Dendritic cell treated with granulocyte-macrophage colony-stimulating factor and Interleukin-4, amounts not matched to agents 40 ng/mL and 50 ng/mL, for 4 days (primary cell): ENCODE results near the gene ABLIM2.

Experiments used
- H3K27ac Mint-ChIP-seq: one replicate; pipeline ENCODE4 v1.8.0; 2022; ENCODE audit warnings: mild to moderate bottlenecking, mixed read lengths
- H3K27me3 Mint-ChIP-seq: one replicate; pipeline ENCODE4 v1.8.0; 2022; ENCODE audit warnings: mild to moderate bottlenecking, mixed read lengths
- H3K36me3 Mint-ChIP-seq: one replicate; pipeline ENCODE4 v1.8.0; 2022; ENCODE audit warnings: low read depth, mixed read lengths
- H3K4me1 Mint-ChIP-seq: one replicate; pipeline ENCODE4 v1.8.0; 2022; ENCODE audit warnings: low read depth, mixed read lengths
- H3K4me3 Mint-ChIP-seq: one replicate; pipeline ENCODE4 v1.8.0; 2022; ENCODE audit warnings: mild to moderate bottlenecking, moderate library complexity, mixed read lengths
- H3K9me3 Mint-ChIP-seq: one replicate; pipeline ENCODE4 v1.8.0; 2022; ENCODE audit warnings: mixed read lengths
- intact Hi-C: fragments of 100-400 bp; cut with micrococcal nuclease; formaldehyde crosslinking; loops from one replicate; pipeline ENCODE4 v1.15.0; 2022

Gene ABLIM2

DNA sequence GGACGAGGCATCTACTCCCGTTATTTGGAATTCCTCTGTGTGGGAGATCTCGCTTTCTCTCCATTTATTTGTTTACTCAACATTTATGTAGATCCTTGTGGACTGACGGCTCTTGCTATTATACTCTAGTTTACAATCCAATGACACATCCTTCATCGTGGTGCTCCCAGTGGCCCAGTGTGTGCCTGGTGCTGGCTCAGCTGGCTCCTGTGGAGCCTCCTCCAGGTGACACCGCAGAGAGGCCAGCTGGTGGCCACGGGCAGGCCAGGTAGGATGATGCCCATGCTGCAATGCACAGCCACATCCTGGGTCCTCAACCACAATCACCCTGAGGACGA, 134.9 kb downstream of the ABLIM2 start:
- no peak overlapping the region for H3K27ac Mint-ChIP-seq
- no peaks in the 10 kb centered on the region for H3K36me3 Mint-ChIP-seq
- no peaks in the 10 kb centered on the region for H3K4me1 Mint-ChIP-seq
- intact Hi-C loops = no loop called here
- H3K27me3 Mint-ChIP-seq = peaks cover 7% of the 10 kb centered on the region
- H3K9me3 Mint-ChIP-seq = no peaks in the 10 kb centered on the region
- no peak overlapping the region for H3K4me3 Mint-ChIP-seq

DNA sequence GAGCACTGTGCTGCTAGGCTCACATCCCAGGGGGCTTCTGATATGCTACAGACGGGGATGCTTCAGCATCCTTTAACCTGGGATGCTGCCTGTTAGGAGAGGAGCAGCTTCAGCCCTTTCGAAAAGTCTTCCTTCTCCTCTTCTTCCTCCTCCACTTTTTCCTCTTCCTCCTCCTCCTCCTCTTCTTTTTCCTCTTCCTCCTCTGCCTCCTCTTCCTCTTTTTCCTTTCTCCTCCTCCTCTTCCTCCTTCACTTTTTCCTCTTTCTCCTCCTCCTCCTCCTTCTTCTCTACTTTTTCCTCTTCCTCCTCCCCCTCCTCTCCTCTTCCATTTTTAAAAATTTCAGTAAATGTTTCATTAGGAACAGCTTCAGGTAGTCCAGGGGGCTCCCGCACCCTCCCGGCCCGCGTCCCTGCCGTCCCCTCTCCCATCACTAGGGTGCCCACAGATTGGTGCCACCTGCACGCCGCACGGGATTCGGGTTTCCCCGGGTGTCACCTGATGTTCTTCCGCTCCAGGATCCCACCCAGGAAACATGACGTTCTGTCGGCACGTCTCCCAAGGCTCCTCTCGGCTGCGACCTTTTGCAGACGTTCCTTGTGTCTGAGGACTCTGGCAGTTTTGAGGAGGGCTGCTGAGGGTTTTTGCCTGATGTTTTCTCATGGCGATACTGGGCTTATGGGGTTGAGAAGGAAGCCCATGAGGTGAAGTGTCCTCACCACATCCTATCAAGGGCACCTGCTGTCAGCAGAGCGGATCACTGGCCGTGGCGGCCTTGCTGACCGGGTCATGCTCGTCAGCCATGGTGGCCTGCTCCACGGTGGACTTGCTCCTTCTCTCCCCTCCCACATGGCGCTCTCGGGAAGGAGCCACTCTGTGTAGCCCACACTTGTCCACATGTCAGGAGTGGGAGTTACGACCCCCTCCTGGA, 135.6 kb downstream of the ABLIM2 start:
- no peaks in the 10 kb centered on the region for H3K4me1 Mint-ChIP-seq
- no peaks in the 10 kb centered on the region for H3K36me3 Mint-ChIP-seq
- no peaks in the 10 kb centered on the region for H3K9me3 Mint-ChIP-seq
- intact Hi-C loops = no loop called here
- no peak overlapping the region for H3K4me3 Mint-ChIP-seq
- peaks cover 7% of the 10 kb centered on the region for H3K27me3 Mint-ChIP-seq
- H3K27ac Mint-ChIP-seq = no peak overlapping the region

DNA sequence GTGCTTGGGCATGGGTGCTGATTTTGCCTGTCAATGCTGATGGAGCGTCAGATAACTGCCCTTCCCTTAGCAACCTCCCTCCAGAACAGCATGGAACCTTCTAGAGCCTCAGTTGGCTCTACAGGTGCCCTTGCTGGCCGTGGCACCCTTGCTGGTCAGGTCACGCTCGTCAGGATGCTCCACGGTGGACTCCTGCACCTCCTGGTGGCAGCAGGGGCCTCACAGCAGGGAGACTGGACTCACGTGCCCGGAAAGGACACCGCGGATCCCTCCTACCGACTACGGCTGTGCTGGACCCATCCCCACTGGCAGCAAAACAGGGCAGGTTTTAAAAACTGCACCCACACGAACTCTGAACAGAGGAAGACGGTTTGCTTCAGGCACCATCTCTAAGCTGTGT, 136.8 kb downstream of the ABLIM2 start:
- Mint-ChIP-seq H3K4me1 (no peaks in the 10 kb centered on the region), H3K36me3 (no peaks in the 10 kb centered on the region), H3K4me3 (no peak overlapping the region), H3K9me3 (no peaks in the 10 kb centered on the region), H3K27ac (no peak overlapping the region), H3K27me3 (peaks cover 7% of the 10 kb centered on the region)
- intact Hi-C loops = no loop called here

DNA sequence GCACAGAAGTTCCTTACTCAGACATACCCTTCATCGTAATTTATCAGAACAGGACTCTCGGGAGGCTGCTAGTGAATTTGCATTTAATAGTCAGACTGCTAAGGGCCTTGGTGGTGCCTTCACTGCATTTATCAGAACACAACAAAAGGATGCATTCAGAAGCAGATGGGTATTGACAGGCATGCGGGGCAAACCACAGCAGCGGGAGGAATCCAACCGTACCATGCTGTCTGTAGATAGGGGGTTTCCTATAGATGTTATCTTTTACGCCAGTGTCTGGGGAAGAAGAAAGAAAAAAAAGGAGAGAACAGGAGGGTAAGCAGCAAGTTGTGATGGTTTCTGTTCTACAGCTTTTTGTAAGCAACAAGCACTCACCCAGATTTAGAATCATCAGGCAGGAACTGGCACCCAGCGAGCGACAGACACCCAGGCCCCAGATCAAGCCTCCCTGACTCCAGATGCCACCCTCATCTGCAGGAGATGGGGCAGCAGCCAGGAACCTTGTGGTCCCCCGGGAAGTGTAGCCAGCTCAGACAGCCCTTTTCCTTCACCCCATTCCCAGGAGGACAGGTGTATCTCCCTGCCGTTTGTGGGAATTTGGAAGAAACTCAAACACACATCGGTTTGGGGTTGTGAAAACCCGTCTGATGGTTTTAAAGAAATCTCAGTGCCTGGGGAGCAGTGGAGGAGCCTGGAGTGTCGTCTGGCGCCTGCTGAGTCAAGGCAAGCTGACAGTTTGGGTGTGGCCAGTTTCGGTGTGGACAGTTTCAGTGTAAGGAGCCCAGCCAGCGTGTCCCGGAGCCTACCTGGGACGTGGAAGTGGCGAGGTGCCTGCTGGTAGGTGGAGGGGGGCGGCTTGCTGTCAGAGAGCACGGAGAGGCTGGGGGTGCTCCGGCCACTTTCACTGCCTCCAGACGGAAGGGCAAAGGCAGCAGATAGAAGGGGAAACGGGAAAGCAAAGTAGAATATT, 138.9 kb downstream of the ABLIM2 start:
- no peaks in the 10 kb centered on the region for H3K36me3 Mint-ChIP-seq
- no peaks in the 10 kb centered on the region for H3K9me3 Mint-ChIP-seq
- no peak overlapping the region for H3K27ac Mint-ChIP-seq
- peaks cover 7% of the 10 kb centered on the region for H3K27me3 Mint-ChIP-seq
- no peaks in the 10 kb centered on the region for H3K4me1 Mint-ChIP-seq
- no peak overlapping the region for H3K4me3 Mint-ChIP-seq
- intact Hi-C loops = no loop called here

DNA sequence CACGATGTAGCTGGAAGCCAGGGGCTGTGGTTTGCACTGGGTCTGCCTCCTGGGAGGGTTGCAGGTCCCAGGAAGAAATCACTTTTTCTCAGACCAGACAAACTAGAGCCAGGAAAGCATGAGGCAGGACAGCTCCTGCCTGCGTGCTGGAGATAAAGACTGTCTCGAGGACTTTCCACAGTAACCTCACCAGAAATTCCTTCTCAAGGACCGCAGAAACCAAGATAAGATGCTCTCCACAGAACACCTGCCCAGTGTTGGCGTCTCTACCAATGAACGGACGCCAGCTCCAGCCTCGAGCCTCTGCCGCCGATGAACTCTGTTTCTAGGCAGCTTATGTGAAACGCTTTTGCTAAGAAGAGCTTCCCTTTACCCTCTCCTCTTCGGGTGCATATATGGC, 142.1 kb downstream of the ABLIM2 start:
- no peak overlapping the region for H3K4me3 Mint-ChIP-seq
- no peaks in the 10 kb centered on the region for H3K4me1 Mint-ChIP-seq
- H3K27ac Mint-ChIP-seq = no peak overlapping the region

DNA sequence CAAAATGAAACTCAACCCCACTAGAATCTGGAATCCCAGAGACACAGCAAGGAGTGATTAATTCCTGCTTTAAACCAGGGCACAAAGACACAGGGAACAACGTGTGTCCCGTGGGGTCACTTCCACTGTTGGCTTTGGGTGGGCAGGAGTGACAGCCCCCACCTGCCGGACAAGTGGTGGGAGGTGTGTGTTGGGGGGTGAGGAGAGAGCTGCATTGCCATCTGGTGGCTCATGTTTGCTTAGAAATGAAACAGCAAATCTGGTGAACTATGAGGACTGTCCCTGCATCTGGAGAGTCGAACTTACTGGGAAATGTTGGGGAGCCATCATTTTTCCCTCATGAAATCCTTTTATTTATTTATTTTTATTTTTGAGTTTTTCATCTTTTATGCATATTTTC, 143.1 kb downstream of the ABLIM2 start:
- no peak overlapping the region for H3K27ac Mint-ChIP-seq
- no peak overlapping the region for H3K4me3 Mint-ChIP-seq
- no peaks in the 10 kb centered on the region for H3K4me1 Mint-ChIP-seq
- intact Hi-C loops = no loop called here
- H3K36me3 Mint-ChIP-seq = no peaks in the 10 kb centered on the region
- H3K27me3 Mint-ChIP-seq = peaks cover 7% of the 10 kb centered on the region
- H3K9me3 Mint-ChIP-seq = no peaks in the 10 kb centered on the region

More for the DNA sequence above, 142.1 kb downstream of the ABLIM2 start:
- intact Hi-C loops = no loop called here
- H3K27me3 Mint-ChIP-seq = peaks cover 7% of the 10 kb centered on the region
- no peaks in the 10 kb centered on the region for H3K9me3 Mint-ChIP-seq
- H3K36me3 Mint-ChIP-seq = no peaks in the 10 kb centered on the region

DNA sequence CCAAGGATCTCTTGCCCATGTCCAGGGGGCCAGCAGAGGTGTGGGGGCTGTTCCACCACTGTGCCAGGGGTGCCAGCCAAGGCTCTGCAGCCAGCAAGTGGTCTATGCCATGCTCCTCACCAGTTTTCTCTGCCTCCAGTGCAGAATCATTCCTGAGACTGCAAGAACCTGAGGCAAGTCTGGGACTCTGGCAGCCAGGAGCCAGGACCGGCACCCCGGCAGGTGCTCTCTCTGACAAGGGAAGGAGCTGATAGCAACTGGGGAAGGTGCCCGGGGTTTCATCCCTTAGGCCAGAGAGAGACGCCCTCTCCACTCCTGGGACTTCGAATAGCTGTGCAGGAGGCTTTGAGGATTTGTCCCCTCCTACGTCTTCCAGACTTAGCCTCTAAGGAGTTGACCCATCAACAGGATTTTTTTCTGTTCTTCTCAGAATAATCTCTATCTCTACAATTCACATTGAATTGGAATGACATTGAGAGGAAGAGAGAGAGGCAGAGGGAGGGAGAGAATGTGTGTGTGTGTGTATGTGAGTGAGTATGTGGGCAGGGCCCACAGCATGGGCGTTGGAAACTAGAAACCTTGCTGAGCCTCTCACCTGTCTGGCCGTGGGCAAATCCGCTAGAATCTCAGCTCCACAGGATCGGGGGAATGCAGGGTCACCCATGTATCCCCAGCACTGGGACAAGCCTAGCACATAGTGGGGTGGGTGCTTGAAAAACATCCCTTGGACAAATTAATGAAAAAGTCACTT, 144.5 kb downstream of the ABLIM2 start:
- Mint-ChIP-seq H3K36me3 (no peaks in the 10 kb centered on the region), H3K4me1 (no peaks in the 10 kb centered on the region), H3K9me3 (no peaks in the 10 kb centered on the region), H3K27me3 (peaks cover under 1% of the 10 kb centered on the region), H3K27ac (no peak overlapping the region), H3K4me3 (no peak overlapping the region)
- intact Hi-C loops = no loop called here

DNA sequence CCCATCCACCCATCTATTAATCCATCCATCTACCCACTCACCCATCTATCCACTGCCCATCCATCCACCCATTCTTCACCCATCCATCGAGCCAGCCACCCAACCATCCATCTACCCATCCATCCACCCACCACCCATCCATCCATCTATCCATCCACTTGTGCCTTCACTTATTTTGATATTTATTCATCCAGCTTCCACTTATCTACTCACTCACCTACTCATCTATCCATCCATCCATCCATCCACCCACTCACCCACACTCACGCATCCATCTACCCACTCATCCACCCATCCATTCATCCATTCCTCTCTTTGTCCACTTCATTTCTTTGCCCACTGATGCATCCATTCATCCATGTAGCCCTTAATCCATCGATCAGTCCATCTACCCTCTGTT, 146.1 kb downstream of the ABLIM2 start:
- no peaks in the 10 kb centered on the region for H3K36me3 Mint-ChIP-seq
- H3K27me3 Mint-ChIP-seq = no peaks in the 10 kb centered on the region
- no peak overlapping the region for H3K4me3 Mint-ChIP-seq
- no peaks in the 10 kb centered on the region for H3K9me3 Mint-ChIP-seq
- intact Hi-C loops = no loop called here
- no peaks in the 10 kb centered on the region for H3K4me1 Mint-ChIP-seq
- H3K27ac Mint-ChIP-seq = no peak overlapping the region

DNA sequence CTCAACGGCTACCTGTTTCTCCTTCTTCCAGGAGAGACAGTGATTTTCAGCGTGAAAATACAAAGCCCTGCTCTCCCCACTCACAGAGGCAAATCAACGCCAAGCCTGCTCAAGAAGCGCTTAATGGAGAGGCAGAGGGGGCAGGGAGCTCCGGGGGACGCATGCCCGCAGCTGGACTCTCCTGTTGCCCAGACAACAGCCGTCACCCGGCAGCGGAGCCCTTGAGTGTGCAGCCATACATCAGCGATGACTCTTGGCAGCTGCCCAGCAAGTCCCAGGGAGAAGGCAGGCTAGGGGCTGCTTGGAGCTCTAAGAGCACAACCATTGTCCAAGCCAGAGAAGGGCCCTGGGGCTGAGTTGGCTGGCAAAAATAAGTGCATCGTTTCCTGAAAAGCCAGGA, 148.0 kb downstream of the ABLIM2 start:
- Mint-ChIP-seq H3K27me3 (peaks cover 5% of the 10 kb centered on the region), H3K36me3 (no peaks in the 10 kb centered on the region), H3K4me3 (no peak overlapping the region), H3K9me3 (no peaks in the 10 kb centered on the region), H3K27ac (no peak overlapping the region), H3K4me1 (no peaks in the 10 kb centered on the region)
- intact Hi-C loops = no loop called here

DNA sequence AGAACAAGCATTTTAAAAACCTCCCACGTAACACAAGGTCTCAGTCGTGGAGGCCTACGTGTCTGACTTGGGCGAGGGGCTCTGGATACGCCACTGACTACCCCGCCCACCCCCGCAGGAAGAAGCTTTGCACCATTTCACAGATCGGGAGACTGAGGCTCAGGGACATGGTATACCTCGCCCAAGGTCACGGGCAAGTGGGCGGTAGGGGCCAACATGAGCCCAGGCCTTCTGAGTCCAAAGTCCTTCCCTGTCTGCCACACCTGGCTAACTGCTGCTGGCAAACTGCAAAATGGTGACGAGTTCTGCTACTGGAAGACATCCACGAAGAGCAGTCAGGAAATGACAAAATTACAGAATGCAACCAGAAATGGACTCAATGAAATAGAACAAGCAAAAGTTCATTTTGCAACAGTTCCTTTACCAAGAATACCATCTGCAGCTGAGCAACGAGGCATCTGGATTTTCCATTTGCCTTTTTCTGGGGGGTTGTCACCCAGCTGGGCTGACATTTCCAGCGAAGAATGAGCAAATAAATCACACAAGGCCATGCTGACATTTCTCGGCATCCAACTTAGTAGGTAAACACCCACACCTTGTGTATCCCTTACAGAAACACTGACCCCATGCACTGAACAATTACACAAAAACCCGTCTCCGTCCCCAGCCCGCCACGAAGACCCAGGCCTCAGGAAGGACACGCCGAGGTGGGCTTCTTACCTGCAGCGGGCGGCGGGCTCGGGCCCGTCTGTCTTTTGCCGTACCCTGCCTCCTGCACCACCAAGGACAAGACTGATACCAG, 148.7 kb downstream of the ABLIM2 start:
- Mint-ChIP-seq H3K36me3 (no peaks in the 10 kb centered on the region), H3K27ac (no peak overlapping the region), H3K4me3 (no peak overlapping the region), H3K9me3 (no peaks in the 10 kb centered on the region), H3K27me3 (peaks cover 5% of the 10 kb centered on the region), H3K4me1 (no peaks in the 10 kb centered on the region)
- intact Hi-C loops = no loop called here

DNA sequence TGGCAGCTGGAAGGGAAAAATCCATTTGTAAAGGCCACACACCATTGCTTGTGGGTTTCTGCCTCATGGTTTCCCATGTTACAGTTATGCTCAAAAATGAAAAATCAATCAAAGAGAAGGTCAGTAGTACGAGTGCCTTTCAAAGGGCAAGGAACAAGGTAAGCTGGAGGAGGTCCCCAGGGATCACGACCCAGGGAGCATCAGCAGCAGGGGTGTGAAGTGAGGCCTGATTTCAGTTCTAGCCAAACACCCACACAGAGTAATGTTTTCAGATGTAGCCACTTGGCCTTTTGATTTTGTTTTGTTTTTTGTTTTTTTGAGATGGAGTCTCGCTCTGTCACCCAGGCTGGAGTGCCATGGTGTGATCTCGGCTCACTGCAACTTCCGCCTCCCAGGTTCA, 149.5 kb downstream of the ABLIM2 start:
- H3K4me3 Mint-ChIP-seq = no peak overlapping the region
- no peak overlapping the region for H3K27ac Mint-ChIP-seq
- intact Hi-C loops = no loop called here
- peaks cover 5% of the 10 kb centered on the region for H3K27me3 Mint-ChIP-seq
- no peaks in the 10 kb centered on the region for H3K9me3 Mint-ChIP-seq
- H3K36me3 Mint-ChIP-seq = no peaks in the 10 kb centered on the region
- no peaks in the 10 kb centered on the region for H3K4me1 Mint-ChIP-seq

DNA sequence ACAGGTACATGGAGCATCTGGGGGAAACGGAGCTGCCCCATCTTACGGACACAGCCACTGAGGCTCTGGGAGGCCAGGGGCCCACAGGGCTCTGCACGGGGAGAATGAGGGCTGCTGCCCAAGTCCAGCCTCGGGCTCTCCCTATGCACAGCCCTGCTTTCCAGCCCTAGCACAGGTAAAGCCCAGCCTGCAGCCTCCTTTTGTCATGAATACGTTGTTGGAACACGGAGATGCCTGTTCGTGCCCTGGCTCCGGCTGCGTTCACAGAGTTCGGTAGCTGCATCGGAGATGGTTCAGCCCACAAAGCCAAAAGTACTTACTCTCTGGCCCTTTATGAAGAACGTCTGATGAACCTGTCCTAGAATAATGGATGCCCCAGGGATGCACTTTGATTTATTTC, 150.2 kb downstream of the ABLIM2 start:
- Mint-ChIP-seq H3K4me3 (no peak overlapping the region), H3K4me1 (no peaks in the 10 kb centered on the region), H3K36me3 (no peaks in the 10 kb centered on the region), H3K27ac (no peak overlapping the region), H3K27me3 (peaks cover 5% of the 10 kb centered on the region), H3K9me3 (no peaks in the 10 kb centered on the region)
- intact Hi-C loops = no loop called here

DNA sequence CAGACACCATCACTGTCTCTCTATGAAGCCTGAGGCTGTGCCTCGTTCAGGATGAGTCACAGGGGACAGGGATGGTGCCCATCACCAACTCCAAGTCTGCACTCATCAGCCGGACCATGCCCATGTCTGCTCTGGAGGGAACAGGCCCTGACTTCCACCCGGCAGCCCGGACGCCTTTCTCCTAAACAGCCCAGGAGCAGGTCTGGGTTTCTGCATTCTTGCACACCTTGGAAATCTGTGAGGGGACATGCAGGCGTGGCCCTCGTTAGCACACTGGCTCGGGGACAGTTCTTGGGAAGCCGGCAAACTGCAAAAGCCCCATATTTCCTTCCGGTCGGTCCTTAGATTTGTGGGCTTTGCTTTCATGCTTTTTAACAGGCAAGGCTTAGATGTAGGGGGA, 151.0 kb downstream of the ABLIM2 start:
- Mint-ChIP-seq H3K4me1 (no peaks in the 10 kb centered on the region), H3K9me3 (no peaks in the 10 kb centered on the region), H3K27me3 (peaks cover 5% of the 10 kb centered on the region), H3K4me3 (no peak overlapping the region), H3K27ac (no peak overlapping the region), H3K36me3 (no peaks in the 10 kb centered on the region)
- intact Hi-C loops = no loop called here
